ENCODE results near the gene PIM3. TPM values are rescaled to one million over a fixed set of nuclear protein-coding genes. Genes with fewer than 3 reads are reported as not detected.
"Not testable (repeated sequence)": the region's sequence is repeated elsewhere in the genome, so short reads cannot be mapped to it uniquely, and the experiment has no call there.

The PIM3 gene
- total RNA-seq, 1 experiment from 2014 or later = 183 TPM

- no peak for DNase-seq (ENCODE audit: low spot score)
These were observed 17.2 kb upstream of the PIM3 start for GRCh38 chr22:49943405-49943765.

DNA sequence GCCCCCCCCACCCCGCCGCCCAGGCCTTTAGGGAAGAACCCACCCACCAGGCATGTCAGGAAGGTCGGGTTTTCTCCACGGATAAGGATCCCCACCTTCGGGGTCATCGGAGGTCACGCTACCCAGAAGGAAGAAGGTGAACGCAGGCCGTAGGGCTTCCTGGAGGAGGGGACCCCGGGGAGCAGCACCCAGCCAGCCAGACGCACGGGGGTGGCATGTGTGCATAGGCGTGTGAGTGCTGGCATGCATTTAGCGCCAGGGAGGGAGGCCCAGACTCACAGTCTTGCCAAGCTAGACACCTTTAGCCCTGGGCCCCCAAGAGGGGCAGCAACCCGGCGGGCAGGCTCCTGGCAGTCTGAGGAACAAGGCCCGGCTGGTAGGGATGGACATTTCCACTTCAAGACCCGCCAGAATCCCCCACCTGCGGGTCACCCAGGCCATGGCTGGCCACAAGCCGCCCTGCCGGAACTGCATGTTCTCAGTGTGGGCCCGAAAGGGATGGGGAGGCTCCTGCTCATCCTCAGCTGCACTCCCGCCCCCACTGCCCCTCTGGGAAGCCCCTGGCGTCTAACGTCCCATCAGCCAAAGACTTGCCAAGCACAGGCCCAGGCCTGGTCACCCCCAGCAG is 16.7 kb upstream of the PIM3 start:
- DNase-seq (ENCODE audit: low spot score) = no peak

DNA sequence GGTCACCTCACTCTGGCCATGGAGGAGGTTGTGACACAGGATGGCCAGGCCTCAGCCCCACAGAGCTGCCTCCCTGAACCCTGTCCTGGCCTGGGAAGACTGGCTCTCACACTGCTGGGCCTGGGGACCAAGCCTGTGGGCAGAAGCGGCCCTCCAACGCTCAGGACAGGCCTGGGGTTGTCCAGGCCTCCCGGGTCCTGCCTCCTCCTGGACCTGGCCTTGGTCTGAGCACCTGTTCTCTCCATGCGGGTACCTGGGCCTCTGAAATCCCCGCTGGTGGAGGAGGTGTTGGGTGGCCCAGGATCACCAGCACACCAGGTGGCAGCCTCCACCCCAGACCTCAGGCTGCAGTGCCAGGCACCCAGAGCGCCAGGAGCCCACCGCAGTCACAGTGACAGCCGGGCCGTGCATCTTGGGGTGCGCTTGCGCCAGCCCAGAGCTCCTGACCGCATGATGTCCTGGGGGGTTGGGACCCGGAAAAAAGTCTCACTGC is 16.1 kb upstream of the PIM3 start:
- DNase-seq (ENCODE audit: low spot score) = no peak

- DNase-seq (ENCODE audit: low spot score) = not testable (repeated sequence)
These were observed 15.4 kb upstream of the PIM3 start for GRCh38 chr22:49945042-49945794.

- DNase-seq (ENCODE audit: low spot score) = no peak
These were observed 13.8 kb upstream of the PIM3 start for GRCh38 chr22:49946612-49947295.

- no peak for DNase-seq (ENCODE audit: low spot score)
These were observed 13.3 kb upstream of the PIM3 start for GRCh38 chr22:49947296-49947622.

DNA sequence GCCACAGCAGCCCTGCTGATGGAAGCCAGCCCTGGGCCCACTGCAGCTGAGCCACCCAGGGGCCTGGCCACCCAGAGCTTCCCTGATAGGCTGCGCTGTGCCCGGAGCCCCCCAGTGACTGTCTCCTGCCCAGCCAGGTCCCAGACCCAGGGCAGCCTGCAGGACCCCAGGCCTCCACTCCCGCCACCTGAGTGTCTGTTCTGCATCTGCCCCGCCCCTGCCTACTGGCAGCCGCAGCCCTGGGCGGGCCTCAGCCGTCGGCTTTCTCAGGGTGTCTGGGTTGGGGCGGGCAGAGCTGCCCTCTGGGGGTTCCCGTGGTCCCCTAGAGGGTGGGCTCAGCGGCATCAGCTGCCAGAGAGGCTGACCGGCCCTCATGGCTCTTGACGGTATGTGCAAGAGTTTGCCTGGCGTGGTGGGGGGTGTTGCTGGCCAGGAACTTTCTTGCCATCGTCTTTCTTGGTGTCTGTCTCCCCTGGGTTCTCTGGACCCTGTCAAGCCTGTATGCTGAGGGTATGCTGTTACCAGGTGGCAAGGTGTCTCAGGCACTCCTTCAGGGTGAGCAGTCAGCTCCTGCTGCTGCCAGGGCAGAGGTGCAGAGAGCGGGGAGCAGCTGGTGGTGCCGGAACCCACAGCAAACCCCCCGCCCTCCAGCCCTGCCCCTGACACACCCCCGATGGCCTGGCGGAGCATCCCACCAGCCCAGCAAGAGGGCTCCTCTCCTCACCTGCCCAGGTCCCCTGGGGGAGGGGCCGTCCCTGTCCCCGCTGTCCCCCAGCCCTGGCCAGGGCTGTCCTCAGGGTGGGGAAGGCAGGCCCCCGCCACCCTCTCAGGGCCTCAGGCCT is 12.2 kb upstream of the PIM3 start:
- peak; percentile 38 for DNase-seq (ENCODE audit: low spot score)

DNA sequence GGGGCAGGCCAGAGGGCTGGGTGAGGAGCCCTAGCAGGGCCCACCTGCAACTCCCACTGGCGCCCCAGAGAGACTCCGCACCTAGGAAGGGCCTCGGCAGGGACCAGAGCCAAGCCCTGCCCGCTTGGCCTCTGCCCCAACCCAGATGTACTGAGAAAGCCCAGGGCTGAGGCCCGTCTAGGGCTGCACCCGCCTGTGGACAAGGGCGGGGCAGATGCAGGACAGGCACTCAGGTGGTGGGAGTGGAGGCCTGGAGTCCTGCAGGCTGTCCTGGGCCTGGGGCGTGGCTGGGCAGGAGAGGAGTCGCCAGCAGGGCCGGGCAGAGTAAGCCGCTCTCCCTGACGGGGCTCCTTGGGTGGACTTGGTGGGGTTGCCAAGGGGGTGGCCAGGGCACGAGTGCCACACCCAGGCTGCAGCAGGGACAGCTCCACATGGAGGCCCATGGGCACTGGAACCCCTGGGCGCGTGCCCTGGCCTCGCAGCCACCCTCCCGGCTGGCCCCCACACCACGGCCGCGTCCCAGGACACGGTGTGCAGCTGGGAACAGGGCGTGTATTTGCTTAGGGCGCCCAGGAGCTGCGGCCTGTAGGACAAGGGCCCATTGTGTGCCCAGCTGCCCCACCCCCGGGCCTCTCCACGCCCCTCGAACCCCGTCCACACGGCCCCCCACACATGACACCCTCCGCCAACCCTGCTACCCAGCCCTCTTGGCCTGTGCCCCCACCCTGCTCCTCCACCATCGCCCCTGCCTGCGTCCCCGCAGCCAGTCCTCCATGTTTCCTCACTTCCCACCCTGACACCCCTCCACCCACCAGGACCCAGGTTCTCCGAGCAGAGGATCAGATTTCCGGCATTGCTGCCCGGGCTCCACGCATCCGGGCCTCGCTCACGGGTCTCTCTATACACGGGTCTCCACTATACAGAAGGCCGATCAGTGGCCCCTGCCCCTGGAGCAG is 11.3 kb upstream of the PIM3 start:
- DNase-seq (ENCODE audit: low spot score) = peak; percentile 80

- no peak for DNase-seq (ENCODE audit: low spot score)
These were observed 10.7 kb upstream of the PIM3 start for GRCh38 chr22:49949914-49950292.

GRCh38 chr22:49950396-49950994 is 10.1 kb upstream of the PIM3 start:
- no peak for DNase-seq (ENCODE audit: low spot score)

DNA sequence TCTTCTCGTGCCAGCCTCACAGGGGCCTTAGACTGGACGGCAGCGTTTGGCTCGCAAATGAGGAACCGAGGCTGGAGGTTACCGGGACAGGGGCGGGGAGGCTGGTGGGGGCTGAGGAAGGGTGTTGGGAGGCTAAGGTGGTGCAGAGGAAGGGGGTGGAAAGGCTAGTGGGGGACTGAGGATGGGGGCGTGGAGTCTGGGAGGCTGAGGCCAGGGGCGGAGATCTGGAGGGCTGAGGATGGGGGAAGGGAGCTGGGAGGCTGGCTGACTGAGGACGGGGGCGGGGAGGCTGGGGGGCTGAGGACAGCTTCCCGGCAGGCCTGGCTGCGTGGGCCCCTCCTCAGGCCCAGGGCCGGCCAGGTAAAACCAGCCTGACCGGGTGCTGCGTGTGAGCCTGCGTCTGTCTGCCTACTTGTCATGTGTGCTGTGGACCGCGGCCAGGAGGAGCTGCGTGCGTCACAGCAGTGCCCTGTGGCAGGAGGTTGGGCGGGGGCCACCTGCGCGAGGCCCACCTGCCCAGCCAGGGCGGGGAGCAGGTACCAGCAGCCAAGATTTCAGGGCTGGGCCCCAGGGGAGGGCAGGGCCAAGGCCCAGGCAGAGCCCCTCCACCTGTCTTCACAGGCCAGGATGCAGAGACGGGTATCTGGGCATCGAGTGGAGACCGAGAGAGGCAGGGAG is 9.4 kb upstream of the PIM3 start:
- peak; percentile 84 for DNase-seq (ENCODE audit: low spot score)

DNA sequence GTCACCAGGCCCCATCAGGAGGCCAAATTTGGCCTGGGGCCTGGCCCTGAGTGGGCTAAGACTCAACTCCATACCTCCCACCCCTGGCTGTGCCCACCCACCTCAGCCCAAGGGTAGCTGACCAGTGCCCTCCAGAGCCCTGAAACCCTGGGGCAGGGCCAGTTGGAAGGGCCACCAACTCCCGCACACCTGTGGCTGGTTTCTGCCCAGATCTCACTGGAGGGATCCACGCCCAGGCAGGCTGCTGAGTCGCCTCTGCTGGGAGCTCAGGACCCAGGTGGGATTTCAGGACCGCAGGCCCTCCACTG is 8.9 kb upstream of the PIM3 start:
- no peak for DNase-seq (ENCODE audit: low spot score)

GRCh38 chr22:49951986-49952896 is 8.3 kb upstream of the PIM3 start:
- peak; percentile 58 for DNase-seq (ENCODE audit: low spot score)

DNA sequence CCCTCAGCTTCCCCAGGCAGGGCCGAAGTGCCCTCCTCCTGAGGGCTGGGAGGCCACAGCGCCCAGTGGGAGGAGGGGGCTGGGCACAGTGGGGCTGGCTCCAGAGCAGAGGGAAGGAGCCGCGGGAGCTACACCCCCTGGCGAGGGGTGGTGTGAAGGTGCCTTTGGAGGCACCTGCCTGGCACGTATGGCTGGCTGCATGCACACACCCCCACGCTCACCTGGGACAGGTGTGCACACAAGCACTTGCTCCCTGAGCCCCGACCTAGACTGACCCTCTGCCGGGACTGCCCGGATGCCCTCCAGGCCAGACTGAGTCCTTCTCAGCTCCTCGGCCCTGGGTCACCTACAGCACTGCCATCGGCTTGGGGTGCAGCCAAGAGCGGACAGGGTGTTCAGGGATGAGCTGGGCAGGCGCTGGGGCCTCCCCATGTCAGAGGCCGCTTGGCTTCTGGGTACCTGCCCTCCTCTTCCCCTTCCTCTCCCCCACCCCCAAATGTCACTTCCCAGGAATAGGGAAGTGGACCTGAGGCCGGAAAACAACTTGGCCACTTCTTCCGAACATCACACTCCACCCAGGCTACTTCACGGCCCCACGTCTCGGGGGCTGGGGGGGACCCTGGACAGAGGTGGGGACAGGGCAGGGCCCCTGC is 7.4 kb upstream of the PIM3 start:
- DNase-seq (ENCODE audit: low spot score) = peak; percentile 39

DNA sequence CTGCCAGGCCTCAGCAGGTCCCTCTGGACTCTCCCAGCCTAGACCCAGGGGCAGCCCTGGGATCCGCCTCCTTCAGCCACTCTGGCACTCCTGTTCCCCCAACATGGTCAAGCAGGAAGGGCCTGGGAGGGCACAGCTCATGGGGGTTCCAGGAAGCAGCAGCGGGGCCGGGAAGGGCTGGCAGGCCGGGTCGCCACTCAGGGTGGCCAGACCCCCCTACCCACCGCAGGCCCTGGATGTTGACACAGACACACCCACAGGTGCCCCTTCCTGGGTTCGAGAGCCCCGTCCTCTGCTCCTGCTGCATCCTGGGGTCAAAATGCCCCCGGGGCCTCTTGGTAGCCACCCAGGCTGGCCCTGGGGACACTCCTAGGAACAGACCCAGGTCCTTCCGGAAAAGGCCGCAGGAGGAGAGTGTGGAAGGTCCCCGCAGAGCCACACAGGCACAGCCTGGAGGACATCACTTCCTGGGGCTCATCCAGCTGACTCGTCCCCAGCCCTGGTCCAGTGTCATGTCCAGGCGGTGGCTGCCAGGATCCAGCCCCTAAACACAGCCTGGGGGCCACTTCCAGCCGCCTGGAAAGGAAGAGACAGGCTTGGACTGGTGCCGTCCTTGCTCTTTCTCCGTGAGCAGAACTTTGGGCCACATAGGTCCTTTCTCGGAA is 6.8 kb upstream of the PIM3 start:
- DNase-seq (ENCODE audit: low spot score) = no peak

- no peak for DNase-seq (ENCODE audit: low spot score)
These were observed 6.2 kb upstream of the PIM3 start for GRCh38 chr22:49954354-49954753.

- DNase-seq (ENCODE audit: low spot score) = no peak
These were observed 5.5 kb upstream of the PIM3 start for GRCh38 chr22:49954991-49955580.
